SK-N-SH (cell line): Measurements from ENCODE around the gene TRMU. TPM values are rescaled to one million over a fixed set of nuclear protein-coding genes. Genes with fewer than 3 reads are reported as not detected.

Experiments used
- CTCF ChIA-PET: fragments of 300-600, 350-600 bp; formaldehyde crosslinking; extraction: SDS; loops from one replicate; lab custom pipeline; 2021; lab: Yijun Ruan, JAX
- POLR2A ChIA-PET: fragments of 350-600 bp; sonication (Branson Sonifier 250); formaldehyde crosslinking; extraction: SDS; loops from one replicate; lab custom pipeline; 2020; ENCODE audit warnings: antibody characterized with exemption, inconsistent platforms; lab: Yijun Ruan, JAX
- DNase-seq: peaks from one replicate; pipeline ENCODE4 v3.0.0; 2012
- H2AFZ ChIP-seq: fragments of 200-600 bp; sonication (generic); 2 replicates; pipeline ENCODE4 v1.8.1; 2016; ENCODE audit warnings: antibody characterized with exemption, mild to moderate bottlenecking, low read depth
- H3F3A ChIP-seq: fragments of 200-600 bp; sonication (generic); replicated peaks from 2 replicates; pipeline ENCODE3; 2016; ENCODE audit warnings: antibody characterized with exemption, mild to moderate bottlenecking; ENCODE audit not compliant: insufficient read depth
- H3K27ac ChIP-seq, 2 experiments: fragments of 200-500 bp in 1 of 2; fragments of 200-600 bp in 1 of 2; sonication (Bioruptor generic) in 1 of 2; sonication (generic), shearing (Covaris generic) in 1 of 2; 2 replicates each; pipeline versions ENCODE4 v1.5.1 to v1.6.1; 2014 to 2016; ENCODE audit warnings: low read depth in 2 of 2, inconsistent platforms in 1 of 2, low read length in 1 of 2, mild to moderate bottlenecking in 1 of 2, mixed read lengths in 1 of 2
- H3K27me3 ChIP-seq: fragments of 200-600 bp; sonication (generic), shearing (Covaris generic); 2 replicates; pipeline ENCODE4 v1.6.1; 2016; ENCODE audit warnings: mixed run types; ENCODE audit not compliant: insufficient read depth
- H3K36me3 ChIP-seq, 2 experiments: fragments of 200-500 bp in 1 of 2; fragments of 200-600 bp in 1 of 2; sonication (Bioruptor generic) in 1 of 2; sonication (generic) in 1 of 2; replicated peaks in 1 of 2; 2 replicates each; pipeline versions ENCODE3 to v1.5.1; 2014 to 2016; ENCODE audit warnings: low read length in 1 of 2, mild to moderate bottlenecking in 1 of 2; ENCODE audit not compliant: insufficient read depth in 2 of 2, control insufficient read depth in 1 of 2
- H3K4me1 ChIP-seq, 2 experiments: fragments of 200-500 bp in 1 of 2; fragments of 200-600 bp in 1 of 2; sonication (Bioruptor generic) in 1 of 2; sonication (generic), shearing (Covaris generic) in 1 of 2; 2 replicates each; pipeline versions ENCODE4 v1.5.1 to v1.6.1; 2014 to 2016; ENCODE audit warnings: low read depth in 1 of 2, low read length in 1 of 2, mixed run types in 1 of 2; ENCODE audit not compliant: insufficient read depth in 2 of 2, control insufficient read depth in 1 of 2
- H3K4me2 ChIP-seq: fragments of 200-600 bp; sonication (generic), shearing (Covaris generic); 2 replicates; pipeline ENCODE4 v1.6.1; 2017; ENCODE audit warnings: mixed run types
- H3K4me3 ChIP-seq, 2 experiments: fragments of 200-500 bp in 1 of 2; fragments of 200-600 bp in 1 of 2; sonication (Bioruptor generic) in 1 of 2; sonication (generic), shearing (Covaris generic) in 1 of 2; 2 replicates each; pipeline versions ENCODE4 v1.5.1 to v1.8.1; 2014 to 2016; ENCODE audit warnings: low read depth in 2 of 2, inconsistent platforms in 1 of 2, low read length in 1 of 2, mild to moderate bottlenecking in 1 of 2, mixed read lengths in 1 of 2, moderate library complexity in 1 of 2
- H3K79me2 ChIP-seq: fragments of 200-600 bp; sonication (generic); 2 replicates; pipeline ENCODE4 v1.8.1; 2017; ENCODE audit warnings: mild to moderate bottlenecking; ENCODE audit not compliant: insufficient read depth
- H3K9ac ChIP-seq: fragments of 200-600 bp; sonication (generic); 2 replicates; pipeline ENCODE4 v1.6.1; 2017; ENCODE audit warnings: mixed run types
- H3K9me2 ChIP-seq: fragments of 200-600 bp; sonication (generic); 2 replicates; pipeline ENCODE4 v1.6.1; 2017; ENCODE audit warnings: mixed run types
- H3K9me3 ChIP-seq: fragments of 200-600 bp; sonication (generic); 2 replicates; pipeline ENCODE4 v1.6.1; 2017; ENCODE audit warnings: mixed run types, mild to moderate bottlenecking, moderate library complexity
- H4K20me1 ChIP-seq: fragments of 200-600 bp; sonication (generic); 2 replicates; pipeline ENCODE4 v1.6.1; 2017; ENCODE audit warnings: mild to moderate bottlenecking, mixed run types; ENCODE audit not compliant: insufficient read depth
- CHD2 ChIP-seq: fragments of 150-350 bp; IDR thresholded peaks from 2 replicates; pipeline ENCODE4 v1.6.1; 2018; ENCODE audit warnings: low read length; ENCODE audit not compliant: partially characterized antibody
- CTCF ChIP-seq: fragments of 200-600 bp; sonication (generic); IDR thresholded peaks from 2 replicates; pipeline ENCODE4 v1.6.1; 2017; ENCODE audit warnings: antibody characterized with exemption, mild to moderate bottlenecking, moderate library complexity
- EP300 ChIP-seq, 2 experiments: IDR thresholded peaks; 2 replicates each; pipeline versions ENCODE4 v1.4.0 to v1.6.1; 2012; ENCODE audit warnings: borderline replicate concordance in 1 of 2, low read depth in 1 of 2, low read length in 1 of 2
- EZH2phosphoT487 ChIP-seq: fragments of 200-600 bp; sonication (generic); IDR thresholded peaks from 2 replicates; pipeline ENCODE4 v1.6.1; 2017; ENCODE audit warnings: low read depth, mixed run types, mild to moderate bottlenecking, antibody characterized with exemption, moderate library complexity, borderline replicate concordance
- GABPA ChIP-seq: IDR thresholded peaks from 2 replicates; pipeline ENCODE4 v1.4.0; 2012; ENCODE audit warnings: low read depth, mild to moderate bottlenecking
- GATA2 ChIP-seq: sonication (generic); formaldehyde crosslinking; IDR thresholded peaks from 2 replicates; pipeline ENCODE4 v1.5.0; 2020; ENCODE audit warnings: mild to moderate bottlenecking, missing genetic modification reagents
- MAX ChIP-seq: IDR thresholded peaks from 2 replicates; pipeline ENCODE4 v1.4.0; 2012; ENCODE audit warnings: low read depth
- MXI1 ChIP-seq: IDR thresholded peaks from 2 replicates; pipeline ENCODE4 v1.6.1; 2012; ENCODE audit warnings: mild to moderate bottlenecking, low read depth, low read length, improper control_type of control experiment
- NFIC ChIP-seq: IDR thresholded peaks from 2 replicates; pipeline ENCODE4 v1.4.0; 2012; ENCODE audit warnings: borderline replicate concordance
- NRF1 ChIP-seq: IDR thresholded peaks from 2 replicates; pipeline ENCODE4 v1.6.1; 2012; ENCODE audit warnings: low read depth, mild to moderate bottlenecking, low read length
- PBX3 ChIP-seq: IDR thresholded peaks from 2 replicates; pipeline ENCODE4; 2012
- POLR2AphosphoS5 ChIP-seq: IDR thresholded peaks from 2 replicates; pipeline ENCODE4 v1.6.1; 2012; ENCODE audit warnings: low read depth, low read length
- RAD21 ChIP-seq: IDR thresholded peaks from 2 replicates; pipeline ENCODE4 v1.6.1; 2012; ENCODE audit warnings: mild to moderate bottlenecking, low read length
- RCOR1 ChIP-seq: fragments of 150-350 bp; IDR thresholded peaks from 2 replicates; pipeline ENCODE4 v1.6.1; 2017; ENCODE audit warnings: antibody characterized with exemption, low read length
- RFX5 ChIP-seq: IDR thresholded peaks from 2 replicates; pipeline ENCODE4 v1.6.1; 2012; ENCODE audit warnings: mild to moderate bottlenecking, improper control_type of control experiment, low read length
- RXRA ChIP-seq: IDR thresholded peaks from 2 replicates; pipeline ENCODE4 v1.4.0; 2012; ENCODE audit warnings: low read depth, mild to moderate bottlenecking, borderline replicate concordance
- SMC3 ChIP-seq: IDR thresholded peaks from 2 replicates; pipeline ENCODE4 v1.6.1; 2012; ENCODE audit warnings: low read depth, low read length, improper control_type of control experiment
- USF1 ChIP-seq: IDR thresholded peaks from 2 replicates; pipeline ENCODE4 v1.4.0; 2012; ENCODE audit warnings: low read depth, borderline replicate concordance
- ZBTB33 ChIP-seq: IDR thresholded peaks from 2 replicates; pipeline ENCODE4 v1.4.0; 2012; ENCODE audit warnings: low read depth, borderline replicate concordance
- WGBS: methylation state at CpG from one replicate; pipeline ENCODE4 v1.1.6; 2017; ENCODE audit warnings: low lambda C conversion rate; 5-methylcytosine and 5-hydroxymethylcytosine counted together
- polyA plus RNA-seq, 3 experiments: library from polyadenylated mRNA; depleted of rRNA; stranded (reverse); fragments of >200 nt; gene quantifications; 2 replicates each; pipeline ENCODE4 v1.2.3, GENCODE V29; 2012

The TRMU gene
- polyA plus RNA-seq, 1 of the 3 experiments (the other 2 are of a cell fraction) = 47.1 TPM

GRCh38 chr22:46358766-46359165, 23.3 kb downstream of the TRMU start:
- peaks cover 5% of the 10 kb centered on the region for H3F3A ChIP-seq
- H3K9me3 ChIP-seq = no peaks in the 10 kb centered on the region
- H3K79me2 ChIP-seq = no peaks in the 10 kb centered on the region
- no peak overlapping the region for H3K27ac ChIP-seq
- H3K36me3 ChIP-seq = peaks cover 3 to 33% of the 10 kb centered on the region in 2 experiments
- no peak for DNase-seq
- H2AFZ ChIP-seq = no peak overlapping the region
- 98% methylated on average over 6 of the region's 6 CpGs for WGBS
- ChIA-PET CTCF (interaction anchor here (1.3 to 8.4 kb wide), 3 partner anchors 9 to 183 kb away, joined by 3 to 70 read pairs (median 20); no protein-coding TSS in a partner anchor), POLR2A (no interaction called here)
- H4K20me1 ChIP-seq = peaks cover 16% of the 10 kb centered on the region; the same call in 1 of the 2 replicates
- no peaks in the 10 kb centered on the region for H3K4me1 ChIP-seq
- no peak overlapping the region for H3K9ac ChIP-seq
- no peaks in the 10 kb centered on the region for H3K9me2 ChIP-seq
- no peak for TF ChIP-seq RCOR1
- no peak for TF ChIP-seq EZH2phosphoT487
- TF ChIP-seq MAX = no peak
- TF ChIP-seq SMC3 = no peak
- TF ChIP-seq ZBTB33 = no peak
- TF ChIP-seq EP300 (IDR thresholded peaks at IDR 0.05; ENCODE audit: borderline replicate concordance in 1 of 2, low read depth in 1 of 2, low read length in 1 of 2) = no peak
- no peak for TF ChIP-seq NRF1
- no peak for TF ChIP-seq RAD21
- no peak for TF ChIP-seq CHD2
- no peak for TF ChIP-seq MXI1
- TF ChIP-seq GABPA = no peak
- no peak for TF ChIP-seq NFIC
- no peak for TF ChIP-seq RFX5
- no peak for TF ChIP-seq USF1
- no peak for TF ChIP-seq POLR2AphosphoS5
- no peak for TF ChIP-seq RXRA
- no peak for TF ChIP-seq CTCF
- TF ChIP-seq PBX3 = no peak
- TF ChIP-seq GATA2 (CRISPR knock-in tag) = no peak
- no peak overlapping the region for H3K4me2 ChIP-seq
- no peak overlapping the region for H3K4me3 ChIP-seq
- H3K27me3 ChIP-seq = no peaks in the 10 kb centered on the region
